Upper lobe of right lung (tissue), 1 donor: Measurements from ENCODE around the gene DMD. TPM values are rescaled to one million over a fixed set of nuclear protein-coding genes. Genes with fewer than 3 reads are reported as not detected.

Experiments used
- ATAC-seq: fragments of 200-7000 bp; cut with Tn5 transposase; one replicate; pipeline ENCODE4 v1.9.1; 2020; ENCODE audit warnings: mild to moderate bottlenecking, moderate library complexity
- DNase-seq: peaks from one replicate; pipeline ENCODE4 v3.0.0-alpha.2; 2020
- H3K27ac ChIP-seq: fragments of 200-600 bp; one replicate; pipeline ENCODE4 v1.8.0; 2022
- H3K27me3 ChIP-seq: fragments of 200-600 bp; one replicate; pipeline ENCODE4 v1.8.0; 2022; ENCODE audit warnings: mild to moderate bottlenecking
- H3K36me3 ChIP-seq: fragments of 200-600 bp; one replicate; pipeline ENCODE4 v1.8.0; 2022
- H3K4me1 ChIP-seq: fragments of 200-600 bp; one replicate; pipeline ENCODE4 v1.8.0; 2022
- H3K4me3 ChIP-seq: fragments of 200-600 bp; one replicate; pipeline ENCODE4 v1.8.0; 2022; ENCODE audit warnings: mild to moderate bottlenecking
- H3K9me3 ChIP-seq: fragments of 200-600 bp; one replicate; pipeline ENCODE4 v1.8.0; 2022
- CTCF ChIP-seq: fragments of 200-600 bp; IDR thresholded peaks from one replicate; pipeline ENCODE4 v1.8.0; 2022; ENCODE audit warnings: antibody characterized with exemption
- intact Hi-C: fragments of 100-400 bp; cut with DNase I; formaldehyde crosslinking; loops from one replicate; pipeline ENCODE4 v1.11.0; 2022
- total RNA-seq: library from RNA; stranded (reverse); fragmentation: NEBNext Ultra II Directional; extraction: Animal tissue kit (Norgen Biotek cat#: 25700); gene quantifications from one replicate; pipeline ENCODE4 v1.2.1, GENCODE V29; 2021
- donor health status: DM: no; HTN: yes; CAD: no; lungs with severe emphysema.

The DMD gene
- total RNA-seq, 1 donor from 2014 or later: 24.7 TPM

DNA sequence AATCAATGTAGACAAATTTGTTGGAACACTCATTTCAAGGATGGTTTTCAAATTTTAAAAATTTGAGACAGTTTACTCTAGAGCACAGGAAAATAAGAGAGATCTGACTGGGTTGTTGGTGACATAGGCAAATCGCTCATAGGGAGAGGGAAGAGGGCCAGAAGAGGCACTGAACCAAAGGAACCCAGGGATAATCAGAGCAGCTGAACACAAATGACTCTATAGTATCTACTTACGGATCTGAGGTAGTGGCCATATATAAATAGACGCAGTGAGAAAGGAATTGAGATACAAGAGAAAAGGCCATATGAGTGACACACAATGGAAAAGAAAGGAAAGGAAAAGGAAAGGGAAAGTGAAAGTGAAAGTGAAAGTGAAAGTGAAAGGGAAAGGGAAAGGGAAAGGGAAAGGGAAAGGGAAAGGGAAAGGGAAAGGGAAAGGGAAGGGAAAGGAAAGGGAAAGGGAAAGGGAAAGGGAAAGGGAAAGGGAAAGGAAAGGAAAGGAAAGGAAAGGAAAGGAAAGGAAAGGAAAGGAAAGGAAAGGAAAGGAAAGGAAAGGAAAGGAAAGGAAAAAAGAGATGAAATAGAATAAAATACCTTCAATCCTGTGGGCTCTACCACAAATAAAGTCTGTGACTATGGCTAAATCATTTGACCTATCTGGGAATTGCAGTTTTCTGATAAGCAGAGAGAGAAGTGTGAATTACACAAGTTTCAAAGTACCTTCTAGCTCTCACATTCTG, 759.2 kb downstream of the DMD start:
- DNase-seq (no peak), ATAC-seq (no peak)
- no peaks in the 10 kb centered on the region for H3K27me3 ChIP-seq
- no peak for TF ChIP-seq CTCF
- H3K4me3 ChIP-seq: no peak overlapping the region
- H3K4me1 ChIP-seq: no peaks in the 10 kb centered on the region
- no peak overlapping the region for H3K27ac ChIP-seq
- H3K9me3 ChIP-seq: no peaks in the 10 kb centered on the region
- no peaks in the 10 kb centered on the region for H3K36me3 ChIP-seq
- intact Hi-C loops: no loop called here

GRCh38 chrX:32448945-32449344, 762.4 kb downstream of the DMD start:
- Histone ChIP-seq H3K9me3 (no peaks in the 10 kb centered on the region), H3K36me3 (no peaks in the 10 kb centered on the region), H3K27ac (no peak overlapping the region), H3K4me1 (no peaks in the 10 kb centered on the region), H3K27me3 (no peaks in the 10 kb centered on the region), H3K4me3 (no peak overlapping the region)
- intact Hi-C loops: no loop called here
- no peak for TF ChIP-seq CTCF
- DNase-seq (no peak), ATAC-seq (no peak)

DNA sequence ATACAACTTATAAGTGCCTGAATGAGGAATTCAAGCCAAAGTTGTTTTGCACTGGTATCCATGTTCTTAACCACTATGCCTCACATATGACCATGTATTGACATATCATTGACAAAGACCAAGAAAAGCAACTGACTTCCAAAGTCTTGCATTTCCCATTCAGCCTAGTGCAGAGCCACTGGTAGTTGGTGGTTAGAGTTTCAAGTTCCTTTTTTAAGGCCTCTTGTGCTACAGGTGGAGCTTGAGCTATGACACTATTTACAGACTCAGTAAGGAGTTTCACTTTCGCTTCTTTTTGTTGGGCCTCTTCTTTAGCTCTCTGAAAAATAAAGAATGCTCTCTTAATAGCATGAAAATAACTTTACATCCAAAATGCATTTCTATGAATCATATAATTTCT, 763.0 kb downstream of the DMD start:
- intact Hi-C loops: no loop called here
- no peak for TF ChIP-seq CTCF
- no peak overlapping the region for H3K4me3 ChIP-seq
- H3K27ac ChIP-seq: no peak overlapping the region
- no peaks in the 10 kb centered on the region for H3K36me3 ChIP-seq
- no peaks in the 10 kb centered on the region for H3K27me3 ChIP-seq
- no peaks in the 10 kb centered on the region for H3K9me3 ChIP-seq
- ATAC-seq (peak; percentile 63), DNase-seq (no peak)
- H3K4me1 ChIP-seq: no peaks in the 10 kb centered on the region

DNA sequence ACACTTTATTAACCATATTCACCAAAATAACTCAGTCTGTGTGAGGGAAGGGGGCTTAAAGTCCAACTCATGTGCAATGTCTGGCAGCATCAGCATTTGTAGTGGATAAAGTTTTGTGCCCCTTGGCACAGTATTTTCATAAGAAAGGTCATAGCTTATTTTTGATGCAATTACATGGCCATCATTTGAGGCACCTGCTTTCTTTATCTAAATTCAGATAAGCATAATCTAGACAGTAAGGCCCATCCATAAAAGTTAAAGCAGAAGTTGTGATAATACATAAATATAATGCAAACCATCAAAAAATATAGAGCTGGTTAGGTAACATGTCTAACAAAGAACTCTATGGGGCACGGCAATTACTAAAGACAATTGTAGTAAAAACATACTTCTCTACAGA, 763.7 kb downstream of the DMD start:
- TF ChIP-seq CTCF: no peak
- Histone ChIP-seq H3K36me3 (no peaks in the 10 kb centered on the region), H3K27me3 (no peaks in the 10 kb centered on the region), H3K4me3 (no peak overlapping the region), H3K9me3 (no peaks in the 10 kb centered on the region), H3K4me1 (no peaks in the 10 kb centered on the region), H3K27ac (no peak overlapping the region)
- no peak for DNase-seq
- intact Hi-C loops: no loop called here
- no peak for ATAC-seq

DNA sequence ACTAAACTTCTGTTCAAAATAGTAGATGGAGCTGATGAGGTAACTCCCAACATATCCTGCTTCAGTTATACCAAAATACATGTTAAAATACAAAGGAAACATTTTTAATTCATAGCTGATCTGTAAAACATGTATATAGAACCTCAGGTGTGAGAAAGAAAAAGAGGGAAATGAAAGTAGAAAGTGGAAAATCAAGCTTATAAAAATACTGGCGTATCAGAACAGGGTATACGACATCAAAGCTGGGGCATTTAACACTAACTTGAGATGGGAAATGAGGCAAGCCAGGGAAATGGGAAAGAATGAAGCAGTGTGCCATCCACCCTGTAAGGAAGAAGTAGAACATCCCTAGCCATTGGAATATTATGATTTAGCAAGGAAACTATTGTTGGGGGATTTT, 767.5 kb downstream of the DMD start:
- intact Hi-C loops: no loop called here

More for the DNA sequence above, 767.5 kb downstream of the DMD start:
- Histone ChIP-seq H3K27ac (no peak overlapping the region), H3K36me3 (no peaks in the 10 kb centered on the region), H3K4me1 (no peaks in the 10 kb centered on the region), H3K4me3 (no peak overlapping the region), H3K9me3 (no peaks in the 10 kb centered on the region), H3K27me3 (no peaks in the 10 kb centered on the region)
- no peak for ATAC-seq
- DNase-seq: no peak
- TF ChIP-seq CTCF: no peak
